ENCODE data around the gene METTL22. TPM values are rescaled to one million over a fixed set of nuclear protein-coding genes. Genes with fewer than 3 reads are reported as not detected.

METTL22 gene
- total RNA-seq, 4 donors from 2014 or later: 14.4 to 31.9 (median 24.8) TPM

DNA sequence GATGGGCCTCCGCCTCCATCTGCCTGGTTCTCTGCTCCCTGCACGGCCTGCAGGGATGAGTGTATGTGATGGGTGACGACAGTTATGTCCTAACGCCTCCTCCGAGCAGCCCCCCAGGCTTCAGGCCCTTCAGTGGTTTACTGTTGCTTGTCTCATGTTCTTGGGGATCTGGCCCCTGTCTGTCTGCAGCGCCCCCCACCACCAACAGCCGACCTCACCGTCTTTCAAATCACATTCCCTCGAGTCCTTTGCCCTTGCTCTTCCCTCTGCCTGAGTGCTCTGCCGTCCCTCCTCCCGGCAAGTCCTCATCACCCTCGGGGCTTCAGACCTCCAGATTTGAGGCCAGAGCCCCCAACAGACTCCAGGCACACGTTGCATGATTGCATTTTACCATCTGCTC lies 18.2 kb downstream of the METTL22 start:
- H3K4me3 ChIP-seq: no peak overlapping the region
- TF ChIP-seq POLR2A (IDR thresholded peaks at IDR 0.05) (no peak), POLR2AphosphoS5 (IDR thresholded peaks at IDR 0.05) (no peak)
- no peak overlapping the region for H3K27ac ChIP-seq
- peaks cover 0 to 95% of the 10 kb centered on the region in 2 donors for H3K36me3 ChIP-seq
- no peaks in the 10 kb centered on the region for H3K4me1 ChIP-seq
- WGBS, 2 donors (ENCODE audit: low coverage in 1 of 2): 82 to 93% methylated on average over 6 to 10 of the region's 13 CpGs
- no peak for ATAC-seq
- H3K27me3 ChIP-seq: no peaks in the 10 kb centered on the region
- H3K9me3 ChIP-seq: no peaks in the 10 kb centered on the region

DNA sequence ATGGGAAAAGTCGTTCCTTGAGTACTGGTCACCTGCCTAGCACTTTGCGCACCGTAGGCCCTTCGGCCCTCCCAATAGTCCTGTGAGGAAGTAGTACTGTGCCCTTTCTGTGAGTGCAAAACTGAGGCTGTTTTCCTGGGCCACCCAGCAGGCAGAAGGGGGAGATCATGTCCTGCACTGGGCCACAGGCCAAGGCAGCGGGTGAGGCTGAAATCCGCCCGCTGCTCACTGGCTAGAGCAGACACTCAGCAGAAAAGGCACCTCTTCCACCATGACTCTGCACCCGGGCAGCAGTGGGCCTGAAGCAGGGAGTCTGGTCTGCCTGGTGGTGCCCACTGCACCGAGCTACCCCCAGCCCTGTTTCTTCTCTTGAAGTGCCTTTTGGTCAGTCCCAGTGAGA lies 20.2 kb downstream of the METTL22 start:
- Histone ChIP-seq H3K36me3 (peaks cover 0 to 95% of the 10 kb centered on the region in 2 donors), H3K27me3 (no peaks in the 10 kb centered on the region), H3K4me3 (no peak overlapping the region), H3K9me3 (no peaks in the 10 kb centered on the region), H3K4me1 (no peaks in the 10 kb centered on the region), H3K27ac (no peak overlapping the region)
- WGBS, 2 donors (ENCODE audit: low coverage in 1 of 2): 53% methylated on average over 3 of the region's 9 CpGs; no CpG with 5 or more reads in 1 of the 2 donors
- TF ChIP-seq POLR2A (IDR thresholded peaks at IDR 0.05) (no peak), POLR2AphosphoS5 (IDR thresholded peaks at IDR 0.05) (no peak)
- TF ChIP-seq, protein P1, sequence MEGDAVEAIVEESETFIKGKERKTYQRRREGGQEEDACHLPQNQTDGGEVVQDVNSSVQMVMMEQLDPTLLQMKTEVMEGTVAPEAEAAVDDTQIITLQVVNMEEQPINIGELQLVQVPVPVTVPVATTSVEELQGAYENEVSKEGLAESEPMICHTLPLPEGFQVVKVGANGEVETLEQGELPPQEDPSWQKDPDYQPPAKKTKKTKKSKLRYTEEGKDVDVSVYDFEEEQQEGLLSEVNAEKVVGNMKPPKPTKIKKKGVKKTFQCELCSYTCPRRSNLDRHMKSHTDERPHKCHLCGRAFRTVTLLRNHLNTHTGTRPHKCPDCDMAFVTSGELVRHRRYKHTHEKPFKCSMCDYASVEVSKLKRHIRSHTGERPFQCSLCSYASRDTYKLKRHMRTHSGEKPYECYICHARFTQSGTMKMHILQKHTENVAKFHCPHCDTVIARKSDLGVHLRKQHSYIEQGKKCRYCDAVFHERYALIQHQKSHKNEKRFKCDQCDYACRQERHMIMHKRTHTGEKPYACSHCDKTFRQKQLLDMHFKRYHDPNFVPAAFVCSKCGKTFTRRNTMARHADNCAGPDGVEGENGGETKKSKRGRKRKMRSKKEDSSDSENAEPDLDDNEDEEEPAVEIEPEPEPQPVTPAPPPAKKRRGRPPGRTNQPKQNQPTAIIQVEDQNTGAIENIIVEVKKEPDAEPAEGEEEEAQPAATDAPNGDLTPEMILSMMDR (IDR thresholded peaks at IDR 0.05): no peak
- ATAC-seq: no peak

DNA sequence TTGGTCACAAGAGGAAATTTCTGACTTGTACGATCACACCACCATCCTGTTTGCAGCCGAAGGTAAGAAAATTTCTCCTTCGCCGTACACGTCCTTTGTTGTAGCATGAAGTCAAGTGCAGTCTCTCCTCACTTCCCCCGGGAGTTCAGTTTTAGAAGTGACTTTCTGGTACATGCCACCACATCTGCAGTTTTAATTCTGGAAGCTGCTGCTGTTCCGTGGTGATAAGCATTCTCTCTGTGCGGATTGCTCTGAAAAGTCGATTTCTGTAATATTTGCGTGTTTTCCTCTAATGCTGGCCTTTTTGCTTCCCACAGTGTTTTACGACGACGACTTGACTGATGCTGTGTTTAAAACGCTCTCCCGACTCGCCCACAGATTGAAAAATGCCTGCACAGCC lies 20.6 kb downstream of the METTL22 start:
- WGBS, 2 donors (ENCODE audit: low coverage in 1 of 2): 69 to 84% methylated on average over 8 to 13 of the region's 16 CpGs
- Histone ChIP-seq H3K4me1 (no peaks in the 10 kb centered on the region), H3K27ac (no peak overlapping the region), H3K36me3 (peaks cover 0 to 95% of the 10 kb centered on the region in 2 donors), H3K9me3 (no peaks in the 10 kb centered on the region), H3K27me3 (no peaks in the 10 kb centered on the region), H3K4me3 (no peak overlapping the region)
- no peak for ATAC-seq
- TF ChIP-seq, protein P1 (IDR thresholded peaks at IDR 0.05): no peak
- TF ChIP-seq POLR2A (IDR thresholded peaks at IDR 0.05) (no peak), EP300 (IDR thresholded peaks at IDR 0.05) (no peak), POLR2AphosphoS5 (IDR thresholded peaks at IDR 0.05) (no peak)

DNA sequence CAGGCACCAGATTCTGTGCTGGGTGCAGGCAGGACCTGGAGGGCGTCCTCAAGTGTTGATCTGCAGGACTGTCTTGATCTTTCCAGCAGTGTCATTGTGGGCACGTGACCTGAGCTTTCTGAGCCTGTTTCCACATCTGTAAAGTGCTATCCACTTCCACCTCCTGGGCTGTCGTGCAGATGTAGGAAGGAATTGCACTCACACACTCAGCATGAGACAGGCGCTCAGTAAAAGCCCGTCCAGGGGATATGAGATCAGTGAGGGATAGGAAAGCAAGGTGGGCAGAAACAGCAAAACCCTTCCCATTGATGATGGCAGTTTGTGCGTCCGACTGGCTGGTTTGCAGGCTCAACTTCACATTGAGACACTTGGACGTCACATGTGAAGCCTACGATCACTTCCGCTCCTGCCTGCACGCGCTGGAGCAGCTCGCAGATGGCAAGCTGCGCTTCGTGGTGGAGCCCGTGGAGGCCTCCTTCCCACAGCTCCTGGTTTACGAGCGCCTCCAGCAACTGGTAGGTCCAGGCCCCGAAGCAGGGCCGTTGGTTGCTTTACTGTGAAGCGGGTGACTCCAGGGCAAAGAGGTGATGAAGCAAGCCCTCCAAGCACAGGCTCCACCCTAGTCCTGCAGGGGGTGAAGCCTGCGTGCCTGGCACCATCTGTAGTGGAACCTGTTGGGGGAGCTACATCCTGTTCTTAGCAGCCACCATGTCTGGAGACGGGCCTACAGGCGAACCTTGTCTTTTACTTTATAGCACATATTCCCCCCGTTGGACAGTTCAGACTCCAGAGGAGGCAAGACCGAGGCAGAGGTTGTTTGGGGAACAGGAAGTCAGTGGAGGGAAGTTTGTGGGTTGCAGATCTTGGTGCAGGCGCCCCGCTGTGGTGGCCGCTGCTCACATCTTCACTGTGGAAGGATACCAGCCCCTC lies 23.0 kb downstream of the METTL22 start:
- no peak overlapping the region for H3K4me3 ChIP-seq
- no peaks in the 10 kb centered on the region for H3K9me3 ChIP-seq
- 83 to 86% methylated on average over 3 to 19 of the region's 29 CpGs for WGBS, 2 donors (ENCODE audit: low coverage in 1 of 2)
- no peaks in the 10 kb centered on the region for H3K27me3 ChIP-seq
- H3K4me1 ChIP-seq: no peaks in the 10 kb centered on the region
- H3K27ac ChIP-seq: peak overlapping the region in 1 of 4 donors; percentile 10
- ATAC-seq: peak; percentile 28
- TF ChIP-seq EP300 (IDR thresholded peaks at IDR 0.05) (no peak), POLR2AphosphoS5 (IDR thresholded peaks at IDR 0.05) (no peak), POLR2A (IDR thresholded peaks at IDR 0.05) (no peak)
- TF ChIP-seq, protein P1 (IDR thresholded peaks at IDR 0.05): no peak
- H3K36me3 ChIP-seq: peaks cover 0 to 94% of the 10 kb centered on the region in 2 donors

DNA sequence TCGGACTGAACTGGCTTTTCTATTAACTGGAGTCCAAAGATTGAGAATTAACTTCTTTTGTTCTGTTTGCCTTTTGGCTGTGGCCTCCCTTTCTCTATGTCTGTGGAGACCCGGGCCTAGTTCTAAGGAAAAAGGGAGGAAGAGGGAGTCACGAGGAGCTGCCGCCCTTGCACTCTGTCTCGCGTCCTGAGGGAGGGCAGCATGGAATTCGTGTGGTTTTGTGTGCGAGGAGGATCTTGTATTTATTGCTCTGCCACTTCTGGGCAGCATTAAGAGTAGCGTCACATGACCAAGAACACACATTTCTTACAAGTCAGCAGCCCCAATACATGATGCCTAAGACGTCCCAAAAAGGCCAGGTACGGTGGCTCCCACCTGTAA lies 23.6 kb downstream of the METTL22 start:
- TF ChIP-seq POLR2A (IDR thresholded peaks at IDR 0.05) (no peak), POLR2AphosphoS5 (IDR thresholded peaks at IDR 0.05) (no peak), EP300 (IDR thresholded peaks at IDR 0.05) (no peak)
- TF ChIP-seq, protein P1 (IDR thresholded peaks at IDR 0.05): no peak
- WGBS, 2 donors (ENCODE audit: low coverage in 1 of 2): 60 to 67% methylated on average over 1 of the region's 11 CpGs
- Histone ChIP-seq H3K4me1 (no peaks in the 10 kb centered on the region), H3K27me3 (no peaks in the 10 kb centered on the region), H3K9me3 (no peaks in the 10 kb centered on the region), H3K27ac (no peak overlapping the region), H3K4me3 (no peak overlapping the region), H3K36me3 (peaks cover 0 to 92% of the 10 kb centered on the region in 2 donors)
- no peak for ATAC-seq
